Osteoblast (primary cell): Measurements from ENCODE around the gene INPP5B. TPM values are rescaled to one million over a fixed set of nuclear protein-coding genes. Genes with fewer than 3 reads are reported as not detected.

Source experiments
- DNase-seq: peaks from one replicate; pipeline ENCODE4 v3.0.0; 2011; ENCODE audit warnings: low spot score, mixed read lengths; ENCODE audit not compliant: insufficient read length; ENCODE audit errors: missing footprints
- H2AFZ ChIP-seq: 2 replicates; pipeline ENCODE4 v1.6.0; 2011; ENCODE audit warnings: mild to moderate bottlenecking, low read length
- H3K27ac ChIP-seq: 2 replicates; pipeline ENCODE4 v1.5.1; 2011; ENCODE audit warnings: mild to moderate bottlenecking, low read depth, low read length, moderate library complexity
- H3K27me3 ChIP-seq: 2 replicates; pipeline ENCODE4 v1.6.0; 2012; ENCODE audit warnings: mild to moderate bottlenecking, control low read depth, inconsistent platforms, low read length, moderate library complexity; ENCODE audit not compliant: insufficient read depth
- H3K36me3 ChIP-seq: 2 replicates; pipeline ENCODE4 v1.5.1; 2011; ENCODE audit warnings: mild to moderate bottlenecking, low read length, control low read depth, moderate library complexity; ENCODE audit not compliant: insufficient read depth
- H3K4me1 ChIP-seq: 2 replicates; pipeline ENCODE4 v1.5.1; 2011; ENCODE audit warnings: mild to moderate bottlenecking, low read length, control low read depth, moderate library complexity; ENCODE audit not compliant: insufficient read depth
- H3K4me2 ChIP-seq: 2 replicates; pipeline ENCODE4 v1.6.0; 2011; ENCODE audit warnings: mild to moderate bottlenecking, low read length; ENCODE audit not compliant: insufficient read depth
- H3K4me3 ChIP-seq: fragments of 200-600 bp; sonication (generic); 3 replicates; pipeline ENCODE4 v1.5.1; 2012; ENCODE audit warnings: mild to moderate bottlenecking, low read length, inconsistent platforms; ENCODE audit not compliant: insufficient read depth
- H3K79me2 ChIP-seq: 2 replicates; pipeline ENCODE4 v1.6.0; 2012; ENCODE audit warnings: mild to moderate bottlenecking, low read length, control low read depth, inconsistent platforms; ENCODE audit not compliant: insufficient read depth
- H3K9me3 ChIP-seq: 2 replicates; pipeline ENCODE4 v1.5.1; 2011; ENCODE audit warnings: low read depth, low read length, control low read depth
- H4K20me1 ChIP-seq: 2 replicates; pipeline ENCODE4 v1.6.0; 2012; ENCODE audit warnings: mild to moderate bottlenecking, low read length, control low read depth; ENCODE audit not compliant: insufficient read depth
- CTCF ChIP-seq: IDR thresholded peaks from 2 replicates; pipeline ENCODE4 v1.5.1; 2011; ENCODE audit warnings: mild to moderate bottlenecking, low read depth, low read length, moderate library complexity; ENCODE audit errors: extremely low read depth
- total RNA-seq: library from RNA; depleted of rRNA; stranded (reverse); fragments of >200 nt; gene quantifications from 2 replicates; pipeline ENCODE4 v1.2.3, GENCODE V29; 2012

The INPP5B gene
- total RNA-seq, 1 donor, result 39.4 TPM

GRCh38 chr1:37892151-37893047, 54.5 kb downstream of the INPP5B start:
- no peak for TF ChIP-seq CTCF
- no peak overlapping the region for H3K4me3 ChIP-seq
- peaks cover 5% of the 10 kb centered on the region for H3K4me1 ChIP-seq
- no peaks in the 10 kb centered on the region for H4K20me1 ChIP-seq
- H3K36me3 ChIP-seq, result peaks cover 36% of the 10 kb centered on the region
- no peaks in the 10 kb centered on the region for H3K27me3 ChIP-seq
- H3K79me2 ChIP-seq, result no peaks in the 10 kb centered on the region
- H3K27ac ChIP-seq, result peak overlapping the region; percentile 70
- DNase-seq, result peak; percentile 90
- H3K4me2 ChIP-seq, result no peak overlapping the region
- H3K9me3 ChIP-seq, result no peaks in the 10 kb centered on the region
- H2AFZ ChIP-seq, result no peak overlapping the region

GRCh38 chr1:37890378-37891014, 56.4 kb downstream of the INPP5B start:
- no peak for DNase-seq
- TF ChIP-seq CTCF, result peak; percentile 54
- H3K27ac ChIP-seq, result no peak overlapping the region

GRCh38 chr1:37888022-37888700, 58.7 kb downstream of the INPP5B start:
- Histone ChIP-seq H3K36me3 (peaks cover 61% of the 10 kb centered on the region), H3K4me3 (no peak overlapping the region), H3K4me1 (peaks cover 5% of the 10 kb centered on the region), H4K20me1 (no peaks in the 10 kb centered on the region), H3K27me3 (no peaks in the 10 kb centered on the region), H3K4me2 (no peak overlapping the region), H3K9me3 (no peaks in the 10 kb centered on the region), H2AFZ (no peak overlapping the region), H3K27ac (no peak overlapping the region), H3K79me2 (no peaks in the 10 kb centered on the region)
- no peak for DNase-seq
- TF ChIP-seq CTCF, result no peak

More at GRCh38 chr1:37890378-37891014, 56.4 kb downstream of the INPP5B start:
- Histone ChIP-seq H3K27me3 (no peaks in the 10 kb centered on the region), H4K20me1 (no peaks in the 10 kb centered on the region), H3K79me2 (no peaks in the 10 kb centered on the region), H3K36me3 (peaks cover 52% of the 10 kb centered on the region), H3K4me2 (no peak overlapping the region), H3K4me1 (peaks cover 5% of the 10 kb centered on the region), H3K4me3 (no peak overlapping the region), H2AFZ (no peak overlapping the region), H3K9me3 (no peaks in the 10 kb centered on the region)
